Endothelial cell of umbilical vein (primary cell): ENCODE data around the gene PAX1. TPM values are rescaled to one million over a fixed set of nuclear protein-coding genes. Genes with fewer than 3 reads are reported as not detected.

Experiments used
- BruUV-seq: library from RNA; stranded (reverse); fragments of 400-500 nt; replicated peaks from 2 replicates; lab custom pipeline; 2021; lab: Mats Ljungman, UMichigan
- CTCF ChIA-PET: fragments of 300-600, 350-600 bp; sonication (Branson Sonifier 250); formaldehyde crosslinking; loops from one replicate; lab custom pipeline; 2021; ENCODE audit warnings: antibody characterized with exemption, inconsistent platforms; lab: Charles Lee
- POLR2A ChIA-PET: fragments of 300-600, 350-600 bp; sonication (Branson Sonifier 250); formaldehyde crosslinking; loops from one replicate; lab custom pipeline; 2021; ENCODE audit warnings: antibody characterized with exemption, inconsistent platforms; lab: Charles Lee
- DNase-seq: peaks from one replicate; pipeline ENCODE4 v3.0.0-alpha.2; 2011; ENCODE audit warnings: low read depth, low spot score
- FAIRE-seq: peaks from 2 replicates; lab custom pipeline; 2011; peaks lifted over from hg19 to GRCh38; lab: Jason Lieb, UNC
- H2AFZ ChIP-seq: 2 replicates; pipeline ENCODE4 v1.6.0; 2012; ENCODE audit warnings: low read depth, low read length, control low read depth, inconsistent platforms
- H3K27ac ChIP-seq: 2 replicates; pipeline ENCODE4 v1.5.1; 2011; ENCODE audit warnings: low read depth, mild to moderate bottlenecking, control low read depth, low read length, moderate library complexity; ENCODE audit not compliant: insufficient read depth
- H3K27me3 ChIP-seq, 2 experiments: 2 replicates each; pipeline versions ENCODE4 v1.6.0 to v1.6.1; 2011; ENCODE audit warnings: low read length in 2 of 2, mixed read lengths in 1 of 2; ENCODE audit not compliant: control insufficient read depth in 2 of 2, insufficient read depth in 2 of 2
- H3K36me3 ChIP-seq, 2 experiments: 2 replicates in 1 of 2; 3 replicates in 1 of 2; pipeline ENCODE4 v1.5.1; 2011; ENCODE audit warnings: low read length in 2 of 2, mild to moderate bottlenecking in 1 of 2, moderate library complexity in 1 of 2; ENCODE audit not compliant: control insufficient read depth in 2 of 2, insufficient read depth in 2 of 2; ENCODE audit errors: extremely low read depth in 1 of 2
- H3K4me1 ChIP-seq: 3 replicates; pipeline ENCODE4 v1.5.1; 2011; ENCODE audit warnings: mild to moderate bottlenecking, low read length; ENCODE audit not compliant: control insufficient read depth, insufficient read depth; ENCODE audit errors: extremely low read depth
- H3K4me2 ChIP-seq: 2 replicates; pipeline ENCODE4 v1.6.1; 2011; ENCODE audit warnings: low read length, control low read depth, mixed read lengths; ENCODE audit not compliant: insufficient read depth
- H3K4me3 ChIP-seq, 3 experiments: fragments of 200-600 bp in 1 of 3; sonication (generic), shearing (Covaris generic) in 1 of 3; replicated peaks in 1 of 3; 2 replicates each; pipeline ENCODE4 v1.5.1; 2011 to 2016; ENCODE audit warnings: control low read depth in 3 of 3, low read length in 3 of 3, mild to moderate bottlenecking in 2 of 3, inconsistent platforms in 1 of 3, low read depth in 1 of 3, moderate library complexity in 1 of 3; ENCODE audit not compliant: insufficient read depth in 1 of 3
- H3K79me2 ChIP-seq: 2 replicates; pipeline ENCODE4 v1.6.0; 2012; ENCODE audit warnings: low read length, inconsistent platforms; ENCODE audit not compliant: control insufficient read depth, insufficient read depth
- H3K9ac ChIP-seq: replicated peaks from 2 replicates; pipeline ENCODE3; 2011; ENCODE audit warnings: low read length, control low read depth; ENCODE audit not compliant: insufficient read depth; ENCODE audit errors: extremely low read depth
- H3K9me1 ChIP-seq: replicated peaks from 3 replicates; pipeline ENCODE4 v1.6.0; 2011; ENCODE audit warnings: mild to moderate bottlenecking, low read length; ENCODE audit not compliant: control insufficient read depth, insufficient read depth; ENCODE audit errors: extremely low read depth
- H3K9me3 ChIP-seq: replicated peaks from 2 replicates; pipeline ENCODE4 v1.5.1; 2012; ENCODE audit warnings: low read length, inconsistent platforms; ENCODE audit not compliant: control insufficient read depth, insufficient read depth
- H4K20me1 ChIP-seq: replicated peaks from 2 replicates; pipeline ENCODE3; 2011; ENCODE audit warnings: mild to moderate bottlenecking, low read length; ENCODE audit not compliant: control insufficient read depth, insufficient read depth; ENCODE audit errors: extremely low read depth
- CTCF ChIP-seq, 2 donors: IDR thresholded peaks; 1 replicate in 1 of 2; 2 replicates in 1 of 2; pipeline ENCODE4 v1.5.1; 2011; ENCODE audit warnings: low read length in 2 of 2, mild to moderate bottlenecking in 2 of 2, moderate library complexity in 2 of 2, control low read depth in 1 of 2, inconsistent platforms in 1 of 2, low read depth in 1 of 2; ENCODE audit not compliant: insufficient read depth in 1 of 2; ENCODE audit errors: extremely low read depth in 1 of 2
- EZH2 ChIP-seq: IDR thresholded peaks from 2 replicates; pipeline ENCODE4 v1.6.1; 2012; ENCODE audit warnings: borderline replicate concordance, low read depth, mild to moderate bottlenecking, moderate library complexity, low read length, inconsistent platforms; ENCODE audit not compliant: severe bottlenecking
- FOS ChIP-seq: IDR thresholded peaks from 2 replicates; pipeline ENCODE4 v1.6.1; 2011; ENCODE audit warnings: mild to moderate bottlenecking, low read length, moderate library complexity, borderline replicate concordance; ENCODE audit not compliant: insufficient read depth
- GATA2 ChIP-seq: IDR thresholded peaks from 2 replicates; pipeline ENCODE4 v1.7.0; 2011; ENCODE audit warnings: low read depth, mild to moderate bottlenecking, moderate library complexity, mixed read lengths, low read length; ENCODE audit not compliant: insufficient read length, insufficient read depth
- JUN ChIP-seq: IDR thresholded peaks from 2 replicates; pipeline ENCODE4 v1.6.1; 2011; ENCODE audit warnings: borderline replicate concordance, low read depth; ENCODE audit not compliant: insufficient read length, insufficient read depth
- MAX ChIP-seq: IDR thresholded peaks from 2 replicates; pipeline ENCODE4 v1.6.1; 2011; ENCODE audit not compliant: insufficient read depth, insufficient read length
- MYC ChIP-seq: IDR thresholded peaks from one replicate; pipeline ENCODE4 v1.6.1; 2011; ENCODE audit warnings: mild to moderate bottlenecking, low read depth, low read length
- POLR2A ChIP-seq: IDR thresholded peaks from 2 replicates; pipeline ENCODE4 v1.6.1; 2012; ENCODE audit warnings: low read depth, mild to moderate bottlenecking, control low read depth, low read length
- POLR2AphosphoS5 ChIP-seq: IDR thresholded peaks from 2 replicates; pipeline ENCODE4 v1.6.1; 2012; ENCODE audit warnings: low read depth, mild to moderate bottlenecking, control low read depth, low read length, moderate library complexity; ENCODE audit not compliant: insufficient read depth
- dilution Hi-C: fragments of 300-500 bp; cut with MboI; formaldehyde crosslinking; loops from one replicate; pipeline ENCODE4 v1.15.0; 2019; ENCODE audit warnings: low sequenced_read_pairs; ENCODE audit not compliant: extremely low pct_ligation_motif_present
- intact Hi-C: fragments of 100-400 bp; cut with micrococcal nuclease; formaldehyde crosslinking; loops from one replicate; pipeline ENCODE4 v1.10.0; 2022
- polyA plus RNA-seq, 4 experiments: library from polyadenylated mRNA; depleted of rRNA in 3 of 4; stranded (reverse) in 3 of 4; unstranded in 1 of 4; fragments of >200 nt; gene quantifications; 2 replicates each; pipeline versions ENCODE4 v1.2.1 to v1.2.3, GENCODE V29; 2011 to 2012; ENCODE audit warnings: missing spikeins in 1 of 4
- total RNA-seq: library from RNA; stranded (reverse); gene quantifications from 2 replicates; pipeline ENCODE4 v1.2.3, GENCODE V29; 2021

PAX1 gene
- total and polyA plus RNA-seq, 2 donors (not counting 3 experiments of a cell fraction or from before 2014, with no cell fraction given) = not detected

GRCh38 chr20:21710341-21710740 is 4.9 kb downstream of the PAX1 start:
- Histone ChIP-seq H4K20me1 (no peaks in the 10 kb centered on the region), H3K4me1 (no peaks in the 10 kb centered on the region), H3K79me2 (no peaks in the 10 kb centered on the region), H3K36me3 (no peaks in the 10 kb centered on the region), H2AFZ (no peak overlapping the region), H3K9me1 (no peaks in the 10 kb centered on the region), H3K9me3 (no peaks in the 10 kb centered on the region), H3K27me3 (peaks cover 70 to 82% of the 10 kb centered on the region in 2 experiments), H3K4me3 (no peak overlapping the region), H3K4me2 (no peak overlapping the region), H3K9ac (no peak overlapping the region), H3K27ac (no peak overlapping the region)
- no peak for FAIRE-seq
- DNase-seq = no peak
- dilution Hi-C loops = no loop called here
- TF ChIP-seq JUN (no peak), FOS (no peak), MAX (no peak), POLR2AphosphoS5 (no peak), CTCF (IDR thresholded peaks at IDR 0.05; ENCODE audit: extremely low read depth in 1 of 2, insufficient read depth in 1 of 2, low read depth in 1 of 2, low read length in 2 of 2) (no peak), MYC (no peak), GATA2 (no peak), EZH2 (no peak), POLR2A (no peak)
- ChIA-PET POLR2A (no interaction called here), CTCF (interaction anchor here (1.5 to 3.0 kb wide), 2 partner anchors 9 to 602 kb away, joined by 5 to 26 read pairs; no protein-coding TSS in a partner anchor)
- intact Hi-C loops = no loop called here
- BruUV-seq = no TSS peak
